Tibial nerve (tissue), 4 donors: Measurements from ENCODE around the gene TRPC6.

Experiments
- CTCF ChIP-seq, 5 experiments: fragments of 200-600 bp in 3 of 5; fragments of 450-650 bp in 2 of 5; sonication (generic) in 3 of 5; IDR thresholded peaks; one replicate each; pipeline ENCODE4 v1.5.1; 2016 to 2019; ENCODE audit warnings: antibody characterized with exemption in 5 of 5, mild to moderate bottlenecking in 3 of 5, moderate library complexity in 2 of 5
- EP300 ChIP-seq, 2 donors: sonication (generic); formaldehyde crosslinking; IDR thresholded peaks; one replicate each; pipeline ENCODE4 v1.6.1; 2017; ENCODE audit warnings: antibody characterized with exemption in 2 of 2, mild to moderate bottlenecking in 1 of 2
- POLR2A ChIP-seq, 2 donors: fragments of 450-650 bp; IDR thresholded peaks; one replicate each; pipeline ENCODE4 v1.6.1; 2017; ENCODE audit warnings: antibody characterized with exemption in 2 of 2, mild to moderate bottlenecking in 2 of 2, moderate library complexity in 2 of 2

- TF ChIP-seq EP300 (IDR thresholded peaks at IDR 0.05) (no peak), CTCF (IDR thresholded peaks at IDR 0.05) (no peak), POLR2A (IDR thresholded peaks at IDR 0.05) (no peak)
Measured at GRCh38 chr11:101428918-101429317, 154.9 kb downstream of the TRPC6 start.
